GM12878 (cell line): ENCODE measurements around the gene ACSF2. TPM values are rescaled to one million over a fixed set of nuclear protein-coding genes. Genes with fewer than 3 reads are reported as not detected.

Experiments
- CBX3 ChIP-seq: fragments of 200-600 bp; sonication (generic); IDR thresholded peaks from 2 replicates; pipeline ENCODE4 v1.6.1; 2016; ENCODE audit warnings: low read depth, borderline replicate concordance
- E2F8 ChIP-seq: fragments of 450-650 bp; IDR thresholded peaks from 2 replicates; pipeline ENCODE4 v1.6.1; 2018; ENCODE audit warnings: mild to moderate bottlenecking, low read depth, moderate library complexity; ENCODE audit not compliant: partially characterized antibody
- POLR2AphosphoS5 ChIP-seq: IDR thresholded peaks from 2 replicates; pipeline ENCODE4 v1.6.1; 2011; ENCODE audit warnings: mild to moderate bottlenecking, low read length, inconsistent platforms
- SPI1 ChIP-seq: IDR thresholded peaks from 2 replicates; pipeline ENCODE4 v1.6.1; 2011; ENCODE audit warnings: low read depth, mild to moderate bottlenecking, low read length, moderate library complexity, borderline replicate concordance; ENCODE audit not compliant: insufficient read depth
- SREBF2 ChIP-seq: IDR thresholded peaks from 2 replicates; pipeline ENCODE4 v1.6.1; 2012; ENCODE audit warnings: mild to moderate bottlenecking, low read length
- TCF3 ChIP-seq: IDR thresholded peaks from 2 replicates; pipeline ENCODE4 v1.6.1; 2012; ENCODE audit warnings: low read depth, mild to moderate bottlenecking, low read length, borderline replicate concordance; ENCODE audit not compliant: insufficient read depth
- polyA plus RNA-seq, 11 experiments: library from polyadenylated mRNA; depleted of rRNA in 4 of 11; unstranded in 6 of 11; stranded (reverse) in 5 of 11; fragments of >200 nt; fragmentation: Nextera tagmentation in 4 of 11; fragmentation: Illumina TruSeq in 1 of 11; extraction: Ambion mirVana in 4 of 11; extraction: Trizol in 1 of 11; gene quantifications; 1 replicate in 1 of 11; 2 replicates in 10 of 11; pipeline versions ENCODE4 v1.2.1 to v1.2.3, GENCODE V29; 2011 to 2016; ENCODE audit warnings: inconsistent platforms in 2 of 11, missing spikeins in 2 of 11, low read depth in 1 of 11
- total RNA-seq, 4 experiments: library from RNA; depleted of rRNA in 3 of 4; stranded (reverse); fragments of >200 nt in 3 of 4; fragmentation: Illumina TruSeq in 1 of 4; extraction: Trizol in 1 of 4; gene quantifications; 2 replicates each; pipeline versions ENCODE4 v1.2.1 to v1.2.3, GENCODE V29; 2013 to 2021
- TF ChIP-seq, protein P1 (sequence below): IDR thresholded peaks from 2 replicates; pipeline ENCODE4 v1.6.1; 2012; ENCODE audit warnings: improper control_type of control experiment, low read depth, low read length; ENCODE audit not compliant: insufficient replicate concordance

The ACSF2 gene
- total and polyA plus RNA-seq, 10 of the 15 experiments (the other 5 are each of a cell fraction or from before 2014, with no cell fraction given) = 7.1 to 32.8 (median 16.8) TPM

- TF ChIP-seq, protein P1, sequence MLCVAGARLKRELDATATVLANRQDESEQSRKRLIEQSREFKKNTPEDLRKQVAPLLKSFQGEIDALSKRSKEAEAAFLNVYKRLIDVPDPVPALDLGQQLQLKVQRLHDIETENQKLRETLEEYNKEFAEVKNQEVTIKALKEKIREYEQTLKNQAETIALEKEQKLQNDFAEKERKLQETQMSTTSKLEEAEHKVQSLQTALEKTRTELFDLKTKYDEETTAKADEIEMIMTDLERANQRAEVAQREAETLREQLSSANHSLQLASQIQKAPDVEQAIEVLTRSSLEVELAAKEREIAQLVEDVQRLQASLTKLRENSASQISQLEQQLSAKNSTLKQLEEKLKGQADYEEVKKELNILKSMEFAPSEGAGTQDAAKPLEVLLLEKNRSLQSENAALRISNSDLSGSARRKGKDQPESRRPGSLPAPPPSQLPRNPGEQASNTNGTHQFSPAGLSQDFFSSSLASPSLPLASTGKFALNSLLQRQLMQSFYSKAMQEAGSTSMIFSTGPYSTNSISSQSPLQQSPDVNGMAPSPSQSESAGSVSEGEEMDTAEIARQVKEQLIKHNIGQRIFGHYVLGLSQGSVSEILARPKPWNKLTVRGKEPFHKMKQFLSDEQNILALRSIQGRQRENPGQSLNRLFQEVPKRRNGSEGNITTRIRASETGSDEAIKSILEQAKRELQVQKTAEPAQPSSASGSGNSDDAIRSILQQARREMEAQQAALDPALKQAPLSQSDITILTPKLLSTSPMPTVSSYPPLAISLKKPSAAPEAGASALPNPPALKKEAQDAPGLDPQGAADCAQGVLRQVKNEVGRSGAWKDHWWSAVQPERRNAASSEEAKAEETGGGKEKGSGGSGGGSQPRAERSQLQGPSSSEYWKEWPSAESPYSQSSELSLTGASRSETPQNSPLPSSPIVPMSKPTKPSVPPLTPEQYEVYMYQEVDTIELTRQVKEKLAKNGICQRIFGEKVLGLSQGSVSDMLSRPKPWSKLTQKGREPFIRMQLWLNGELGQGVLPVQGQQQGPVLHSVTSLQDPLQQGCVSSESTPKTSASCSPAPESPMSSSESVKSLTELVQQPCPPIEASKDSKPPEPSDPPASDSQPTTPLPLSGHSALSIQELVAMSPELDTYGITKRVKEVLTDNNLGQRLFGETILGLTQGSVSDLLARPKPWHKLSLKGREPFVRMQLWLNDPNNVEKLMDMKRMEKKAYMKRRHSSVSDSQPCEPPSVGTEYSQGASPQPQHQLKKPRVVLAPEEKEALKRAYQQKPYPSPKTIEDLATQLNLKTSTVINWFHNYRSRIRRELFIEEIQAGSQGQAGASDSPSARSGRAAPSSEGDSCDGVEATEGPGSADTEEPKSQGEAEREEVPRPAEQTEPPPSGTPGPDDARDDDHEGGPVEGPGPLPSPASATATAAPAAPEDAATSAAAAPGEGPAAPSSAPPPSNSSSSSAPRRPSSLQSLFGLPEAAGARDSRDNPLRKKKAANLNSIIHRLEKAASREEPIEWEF = no peak
- no peak for TF ChIP-seq SPI1
- no peak for TF ChIP-seq CBX3
- TF ChIP-seq E2F8 = no peak
- no peak for TF ChIP-seq SREBF2
- TF ChIP-seq POLR2AphosphoS5 = no peak
- no peak for TF ChIP-seq TCF3
These were observed 26.1 kb downstream of the ACSF2 start (continued) for GRCh38 chr17:50451943-50452629.
